Mammary epithelial cell (primary cell): ENCODE data around the gene ABCG1.

Source experiments
- CTCF ChIP-seq, 2 donors: IDR thresholded peaks in 1 of 2; conservative IDR thresholded peaks in 1 of 2; 2 replicates each; pipeline ENCODE4 v1.5.1; 2011 to 2012; ENCODE audit warnings: inconsistent platforms in 2 of 2, low read length in 2 of 2, mild to moderate bottlenecking in 2 of 2, control low read depth in 1 of 2, low read depth in 1 of 2; ENCODE audit not compliant: insufficient read depth in 1 of 2; ENCODE audit errors: extremely low read depth in 1 of 2
- EZH2 ChIP-seq: IDR thresholded peaks from 2 replicates; pipeline ENCODE4 v1.6.1; 2012; ENCODE audit warnings: low read length, inconsistent platforms, borderline replicate concordance

GRCh38 chr21:42175110-42175710, 43.7 kb upstream of the ABCG1 start:
- TF ChIP-seq CTCF (conservative IDR thresholded peaks at IDR 0.05 in 1 of 2, IDR thresholded peaks at IDR 0.05 in 1 of 2; ENCODE audit: extremely low read depth in 1 of 2, insufficient read depth in 1 of 2, low read depth in 1 of 2, low read length in 2 of 2) = no peak
- no peak for TF ChIP-seq EZH2
